ENCODE data around the gene FAM124B. TPM values are rescaled to one million over a fixed set of nuclear protein-coding genes. Genes with fewer than 3 reads are reported as not detected.

FAM124B gene
- total RNA-seq, 4 donors from 2014 or later, result 0.47 to 7.3 (median 2.6) TPM

GRCh38 chr2:224357098-224357901 is 44.6 kb downstream of the FAM124B start:
- Histone ChIP-seq H3K9me3 (no peaks in the 10 kb centered on the region), H3K4me1 (no peaks in the 10 kb centered on the region), H3K27me3 (no peaks in the 10 kb centered on the region), H3K27ac (no peak overlapping the region), H3K4me3 (no peak overlapping the region), H3K36me3 (no peaks in the 10 kb centered on the region)
- WGBS, 2 donors (ENCODE audit: low coverage in 1 of 2), result 47 to 48% methylated on average over 8 of the region's 8 CpGs
- TF ChIP-seq CTCF (IDR thresholded peaks at IDR 0.05), result peak; percentile 67 to 90 (median 78)
- no peak for TF ChIP-seq EP300 (IDR thresholded peaks at IDR 0.05)
- peak; percentile 48 for ATAC-seq

GRCh38 chr2:224354632-224355211 is 47.2 kb downstream of the FAM124B start:
- no peak overlapping the region for H3K4me3 ChIP-seq
- no peaks in the 10 kb centered on the region for H3K9me3 ChIP-seq
- no peaks in the 10 kb centered on the region for H3K36me3 ChIP-seq
- 61% methylated on average over 9 of the region's 13 CpGs; no CpG with 5 or more reads in 1 of the 2 donors for WGBS, 2 donors (ENCODE audit: low coverage in 1 of 2)
- TF ChIP-seq EP300 (IDR thresholded peaks at IDR 0.05) (no peak), CTCF (IDR thresholded peaks at IDR 0.05) (no peak), POLR2A (IDR thresholded peaks at IDR 0.05) (no peak), POLR2AphosphoS5 (IDR thresholded peaks at IDR 0.05) (no peak)
- H3K4me1 ChIP-seq, result peaks cover 0 to 6% (median 0%) of the 10 kb centered on the region in 3 donors
- H3K27ac ChIP-seq, result no peak overlapping the region
- no peaks in the 10 kb centered on the region for H3K27me3 ChIP-seq
- ATAC-seq, result no peak

GRCh38 chr2:224350703-224351102 is 51.2 kb downstream of the FAM124B start:
- H3K27ac ChIP-seq, result no peak overlapping the region
- H3K4me1 ChIP-seq, result peaks cover 0 to 15% (median 0%) of the 10 kb centered on the region in 3 donors
- WGBS, 2 donors (ENCODE audit: low coverage in 1 of 2), result 100% methylated on average over 1 of the region's 1 CpG
- no peak for TF ChIP-seq POLR2A (IDR thresholded peaks at IDR 0.05)
- no peak for TF ChIP-seq EP300 (IDR thresholded peaks at IDR 0.05)
- TF ChIP-seq POLR2AphosphoS5 (IDR thresholded peaks at IDR 0.05), result no peak
- no peak for TF ChIP-seq CTCF (IDR thresholded peaks at IDR 0.05)
- peaks cover 0 to under 1% (median 0%) of the 10 kb centered on the region in 3 donors for H3K9me3 ChIP-seq
- no peak overlapping the region for H3K4me3 ChIP-seq
- no peaks in the 10 kb centered on the region for H3K36me3 ChIP-seq
- H3K27me3 ChIP-seq, result no peaks in the 10 kb centered on the region
- ATAC-seq, result no peak

GRCh38 chr2:224349396-224349795 is 52.5 kb downstream of the FAM124B start:
- Histone ChIP-seq H3K4me1 (peaks cover 0 to 15% (median 0%) of the 10 kb centered on the region in 3 donors), H3K27me3 (no peaks in the 10 kb centered on the region), H3K4me3 (no peak overlapping the region), H3K9me3 (peaks cover 0 to 8% (median 0%) of the 10 kb centered on the region in 3 donors), H3K27ac (no peak overlapping the region), H3K36me3 (no peaks in the 10 kb centered on the region)
- TF ChIP-seq POLR2AphosphoS5 (IDR thresholded peaks at IDR 0.05) (no peak), CTCF (IDR thresholded peaks at IDR 0.05) (no peak), POLR2A (IDR thresholded peaks at IDR 0.05) (no peak), EP300 (IDR thresholded peaks at IDR 0.05) (no peak)
- no peak for ATAC-seq
